ENCODE measurements around the gene RAD9B.
"Not testable (repeated sequence)": the region's sequence is repeated elsewhere in the genome, so short reads cannot be mapped to it uniquely, and the experiment has no call there.

Gene RAD9B

GRCh38 chr12:110501752-110502738, at the start of gene RAD9B, which contains the start of gene VPS29:
TSS of gene RAD9B (plus strand) at chr12:110502331. CDS start at chr12:110502338, 7 bp downstream.
TSS of gene VPS29 (minus strand) at chr12:110502111. CDS start at chr12:110502051, 60 bp downstream.
- DNase-seq (ENCODE audit: low read depth in 2 of 2, low spot score in 1 of 2) = peak; percentile 92 to 97

GRCh38 chr12:110453569-110454296, 48.4 kb upstream of the RAD9B start:
- DNase-seq (ENCODE audit: low read depth in 2 of 2, low spot score in 1 of 2) = no peak

DNA sequence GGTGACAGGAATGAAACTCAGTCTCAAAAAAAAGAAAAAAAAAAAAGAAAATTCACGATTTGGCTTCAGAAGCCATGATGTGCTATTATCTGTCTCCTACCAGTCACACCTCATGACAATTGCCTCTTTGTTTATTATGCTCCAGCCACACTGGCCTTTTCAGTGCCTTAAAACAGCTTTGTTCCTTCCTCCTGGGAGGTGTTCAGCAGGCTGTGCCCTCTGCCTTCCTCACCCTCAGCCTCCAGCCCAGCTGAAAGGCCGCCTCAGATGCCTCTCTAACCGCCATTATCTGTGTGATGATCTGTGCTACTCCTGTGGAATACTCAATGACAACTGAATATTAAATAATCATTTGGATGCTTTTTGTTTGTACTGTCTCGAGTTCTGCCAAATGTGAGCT, 43.4 kb upstream of the RAD9B start:
- DNase-seq (ENCODE audit: low read depth in 2 of 2, low spot score in 1 of 2) = no peak

GRCh38 chr12:110461189-110461588, 40.9 kb upstream of the RAD9B start:
- not testable (repeated sequence) for DNase-seq (ENCODE audit: low read depth in 2 of 2, low spot score in 1 of 2)

DNA sequence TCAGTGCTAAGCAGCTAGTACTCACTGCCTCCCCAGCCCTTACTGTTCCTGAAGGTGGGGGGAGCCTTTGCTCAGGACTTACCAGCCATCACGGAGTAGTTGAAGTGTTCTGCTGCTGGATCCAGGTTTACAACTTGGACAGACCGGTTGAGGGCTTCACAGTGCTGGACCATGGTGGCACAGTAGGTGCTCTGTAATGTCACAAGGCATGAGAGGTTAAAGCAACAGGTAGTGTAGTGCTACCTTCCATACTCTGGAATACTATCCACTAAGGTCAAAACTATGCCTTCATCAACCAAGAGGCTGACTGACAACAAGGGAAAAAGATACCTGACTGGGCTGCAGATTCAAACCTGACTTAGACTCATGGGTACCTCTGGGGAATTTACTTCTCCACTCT, 37.1 kb upstream of the RAD9B start:
- DNase-seq (ENCODE audit: low read depth in 2 of 2, low spot score in 1 of 2) = no peak

DNA sequence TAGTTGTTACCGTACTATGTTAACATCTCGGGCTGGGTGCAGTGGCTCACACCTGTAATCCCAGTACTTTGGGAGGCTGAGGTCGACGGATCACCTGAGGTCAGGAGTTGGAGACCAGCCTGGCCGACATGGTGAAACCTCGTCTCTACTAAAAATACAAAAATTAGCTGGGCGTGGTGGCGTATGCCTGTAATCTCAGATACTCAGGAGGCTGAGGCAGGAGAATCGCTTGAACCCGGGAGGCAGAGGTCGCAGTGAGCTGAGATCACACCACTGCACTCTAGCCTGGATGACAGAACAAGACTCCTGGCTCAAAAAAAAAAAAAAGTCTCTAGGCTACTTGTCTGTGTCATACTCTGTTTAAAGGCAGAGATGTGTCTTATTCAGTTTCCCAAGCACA, 36.4 kb upstream of the RAD9B start:
- not testable (repeated sequence) for DNase-seq (ENCODE audit: low read depth in 2 of 2, low spot score in 1 of 2)

- DNase-seq (ENCODE audit: low read depth in 2 of 2, low spot score in 1 of 2) = no peak
These were observed 35.3 kb upstream of the RAD9B start for GRCh38 chr12:110466791-110467190.

DNA sequence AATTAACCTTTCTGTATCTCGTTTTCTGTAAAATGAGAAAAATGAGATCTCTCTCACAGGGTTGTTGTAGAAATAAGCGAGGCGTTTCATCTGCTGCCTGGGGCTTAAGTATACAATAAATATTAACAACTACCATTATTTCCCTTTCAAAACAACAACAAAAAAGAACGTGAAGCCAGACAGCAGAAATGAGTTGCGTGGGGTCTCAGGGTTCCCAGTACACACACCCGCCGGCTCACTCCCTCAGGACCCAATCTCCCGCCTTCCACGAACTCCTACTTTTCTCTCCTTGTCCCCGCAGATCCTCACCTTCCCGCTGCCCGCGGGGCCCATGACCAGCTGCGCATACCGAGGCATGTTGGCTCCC, 34.3 kb upstream of the RAD9B start:
- DNase-seq (ENCODE audit: low read depth in 2 of 2, low spot score in 1 of 2) = no peak

DNA sequence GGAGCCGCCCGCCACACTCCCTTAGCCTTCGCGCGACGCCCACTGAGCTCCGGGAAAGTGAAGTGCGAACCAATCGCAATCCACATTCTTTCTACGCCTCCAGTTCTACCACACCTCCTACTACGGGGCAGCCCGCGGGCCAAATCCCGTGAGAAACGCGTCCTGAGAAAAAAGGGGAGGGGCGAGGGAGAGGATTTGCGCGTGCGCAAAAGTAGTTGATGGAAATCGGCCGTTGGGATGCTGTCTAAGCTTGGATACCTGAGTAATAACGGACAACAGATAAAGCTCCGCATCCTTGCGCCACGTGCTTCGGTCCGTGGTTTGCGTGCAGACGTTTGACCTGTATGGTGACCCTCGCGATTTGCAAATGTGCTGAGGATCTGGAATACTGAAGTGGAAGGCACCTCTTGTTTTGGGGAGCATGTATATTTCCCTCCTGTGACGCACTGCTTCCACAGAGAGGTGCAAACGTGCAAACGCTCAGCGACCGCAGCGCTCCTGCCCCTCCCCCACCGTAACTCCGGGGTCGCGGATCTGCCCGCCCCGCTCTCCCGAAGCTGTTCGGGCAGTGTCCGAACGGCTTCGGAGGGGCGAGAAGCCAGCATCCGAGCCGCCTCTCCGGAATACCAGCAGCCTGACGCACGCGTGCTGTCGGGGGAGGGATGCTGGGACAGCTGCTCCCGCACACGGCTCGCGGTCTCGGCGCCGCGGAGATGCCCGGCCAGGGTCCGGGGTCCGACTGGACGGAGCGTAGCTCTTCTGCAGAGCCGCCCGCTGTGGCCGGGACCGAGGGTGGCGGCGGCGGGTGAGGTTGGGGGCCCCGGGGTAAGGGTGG, 33.7 kb upstream of the RAD9B start, which contains the start of the genes FAM216A and GPN3:
FAM216A (plus strand) TSS at position 632 of the 835 bp plus-strand sequence; CDS start at position 663, 31 bp downstream.
GPN3 (minus strand) TSS at position 44 of the 835 bp plus-strand sequence. CDS start 54 bp downstream, outside the sequence.
- DNase-seq (ENCODE audit: low read depth in 2 of 2, low spot score in 1 of 2) = peak; percentile 78 to 91

DNA sequence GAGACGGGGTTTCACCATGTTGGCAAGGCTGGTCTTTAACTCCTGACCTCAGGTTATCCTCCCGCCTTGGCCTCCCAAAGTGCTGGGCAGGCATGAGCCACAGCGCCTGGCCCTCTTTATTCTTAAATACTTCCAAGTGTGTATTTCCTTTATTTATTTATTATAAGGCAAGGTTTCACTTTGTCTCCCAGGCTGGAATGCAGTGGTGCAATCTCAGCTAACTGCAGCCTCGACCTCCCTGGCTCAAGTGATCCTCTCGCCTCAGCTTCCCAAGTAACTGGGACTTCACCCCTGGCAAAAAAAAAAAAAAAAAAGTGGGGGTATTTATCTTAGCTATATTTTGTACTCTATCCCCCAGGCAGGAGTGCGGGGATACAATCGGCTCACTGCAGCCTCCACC, 26.7 kb upstream of the RAD9B start:
- DNase-seq (ENCODE audit: low read depth in 2 of 2, low spot score in 1 of 2) = no peak

DNA sequence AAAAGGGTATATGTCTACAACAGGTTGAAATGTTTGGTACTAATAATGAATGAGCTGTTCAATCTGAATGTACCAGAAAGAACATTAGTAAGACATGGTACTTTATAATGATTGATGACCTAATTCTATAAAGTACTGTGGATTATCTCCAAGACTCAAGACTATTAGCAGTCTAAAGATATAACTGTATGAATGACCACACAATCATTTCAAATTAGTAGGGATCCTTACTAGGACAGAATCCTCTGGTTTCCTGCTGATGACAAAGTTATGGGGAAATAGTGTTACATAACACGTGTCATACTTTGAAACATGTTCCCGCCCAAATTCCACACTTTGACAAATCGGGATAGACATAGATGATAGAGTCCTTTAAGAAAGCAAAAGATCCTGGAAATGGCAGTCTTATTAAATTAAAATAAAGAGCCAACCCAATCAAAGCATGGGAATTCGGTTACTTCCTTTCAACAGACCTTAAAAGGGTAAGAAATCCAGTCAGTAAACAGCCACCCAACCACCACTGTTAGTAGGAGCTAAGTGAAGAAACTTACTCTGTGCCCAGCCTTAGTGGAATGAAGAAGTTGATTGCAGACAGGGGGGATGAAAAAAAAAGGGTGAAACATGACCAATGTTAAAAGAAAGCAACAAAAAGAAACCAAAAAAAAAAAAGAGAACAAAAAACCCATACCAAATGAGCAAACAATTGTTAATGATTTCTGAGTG, 3.0 kb upstream of the RAD9B start:
- no peak for DNase-seq (ENCODE audit: low read depth in 2 of 2, low spot score in 1 of 2)

GRCh38 chr12:110501399-110501751, 756 bp upstream of the RAD9B start:
- DNase-seq (ENCODE audit: low read depth in 2 of 2, low spot score in 1 of 2) = no peak

DNA sequence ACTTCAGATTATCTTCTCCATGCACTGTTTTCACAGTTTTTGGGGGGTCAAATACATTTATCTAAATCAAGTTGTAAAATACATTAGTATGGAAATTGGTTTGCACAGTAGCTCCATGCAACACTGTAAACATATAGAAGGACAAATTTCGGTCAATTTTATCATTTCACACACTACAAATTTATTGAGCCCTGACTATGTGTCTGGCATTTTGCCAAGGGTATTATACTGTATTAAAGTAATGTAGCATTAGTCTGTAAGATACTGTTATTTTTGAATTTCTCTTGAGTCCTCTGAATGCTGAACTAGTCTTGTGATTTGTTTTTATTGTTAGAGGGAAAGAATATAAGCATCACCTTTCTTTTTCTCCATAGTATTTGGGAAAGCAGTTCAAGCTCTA, 1.3 kb downstream of the RAD9B start:
- DNase-seq (ENCODE audit: low read depth in 2 of 2, low spot score in 1 of 2) = no peak

DNA sequence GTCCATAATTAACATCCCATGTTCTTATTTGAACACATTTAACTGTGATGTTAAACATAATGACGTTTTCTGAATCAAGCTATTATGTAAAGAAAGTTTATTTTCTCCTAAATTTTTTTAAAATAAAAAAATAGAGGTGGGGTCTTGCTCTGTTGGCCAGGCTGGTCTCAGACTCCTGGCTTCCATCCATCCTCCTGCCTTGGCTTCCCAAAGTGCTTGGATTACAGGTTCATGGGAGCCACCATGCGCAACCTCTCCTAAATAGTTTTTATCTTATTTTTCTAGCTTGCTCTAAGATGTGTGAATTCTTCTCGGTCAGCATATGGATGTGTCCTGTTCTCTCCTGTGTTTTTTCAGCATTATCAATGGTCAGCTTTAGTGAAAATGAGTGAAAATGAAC, 3.2 kb downstream of the RAD9B start:
- DNase-seq (ENCODE audit: low read depth in 2 of 2, low spot score in 1 of 2) = no peak

DNA sequence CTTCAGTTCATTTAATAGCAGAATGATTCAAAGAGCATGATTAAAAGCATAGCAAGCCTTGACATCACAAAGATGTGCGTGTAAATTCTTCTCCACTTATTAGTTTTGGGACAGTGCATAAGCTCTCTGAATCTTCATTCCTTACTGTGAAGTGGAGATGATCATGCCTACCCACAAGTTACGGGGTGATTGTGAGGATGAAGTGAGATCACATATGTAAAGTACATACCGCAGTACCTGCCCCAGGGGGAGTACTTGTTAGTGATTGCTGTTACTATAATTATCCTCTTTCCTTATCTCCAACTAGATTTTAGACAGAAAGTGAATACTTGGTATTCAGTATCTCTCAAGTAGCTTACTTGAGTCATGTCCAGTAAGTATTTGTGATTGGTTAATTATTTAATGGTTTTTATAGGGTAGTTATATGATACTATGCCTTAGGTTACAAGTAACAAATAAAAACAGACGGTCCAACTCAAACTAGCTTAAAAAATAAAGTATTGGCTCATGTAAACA, 6.0 kb downstream of the RAD9B start:
- no peak for DNase-seq (ENCODE audit: low read depth in 2 of 2, low spot score in 1 of 2)

- no peak for DNase-seq (ENCODE audit: low read depth in 2 of 2, low spot score in 1 of 2)
These were observed 11.7 kb downstream of the RAD9B start for GRCh38 chr12:110513842-110514241.

- DNase-seq (ENCODE audit: low read depth in 2 of 2, low spot score in 1 of 2) = no peak
These were observed 12.2 kb downstream of the RAD9B start for GRCh38 chr12:110514363-110514762.

- DNase-seq (ENCODE audit: low read depth in 2 of 2, low spot score in 1 of 2) = no peak
These were observed 14.9 kb downstream of the RAD9B start for GRCh38 chr12:110516995-110517394.

DNA sequence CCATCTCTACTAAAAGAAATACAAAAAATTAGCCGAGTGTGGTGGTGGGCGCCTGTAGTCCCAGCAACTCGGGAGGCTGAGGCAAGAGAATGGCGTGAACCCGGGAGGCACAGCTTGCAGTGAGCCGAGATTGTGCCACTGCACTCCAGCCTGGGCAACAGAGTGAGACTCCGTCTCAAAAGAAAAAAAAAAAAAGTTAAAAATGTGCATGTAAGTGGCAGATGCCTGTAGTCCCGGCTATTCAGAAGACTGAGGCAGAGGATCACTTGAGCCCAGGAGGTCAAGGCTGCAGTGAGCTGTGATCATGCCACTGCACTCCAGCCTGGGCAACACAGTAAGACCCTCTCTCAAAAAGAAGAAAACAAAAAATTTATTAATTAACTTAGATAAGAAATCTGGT, 15.9 kb downstream of the RAD9B start:
- DNase-seq (ENCODE audit: low read depth in 2 of 2, low spot score in 1 of 2) = not testable (repeated sequence)

Measured in stimulated activated CD8-positive, alpha-beta memory T cell treated with anti-CD3 and anti-CD28 coated beads, Interleukin-4, amount 100 ng/mL, for 1 hour (primary cell).